DND-41 (cell line): Measurements from ENCODE around the gene ZKSCAN5.

Source experiments
- CTCF ChIP-seq: IDR thresholded peaks from 2 replicates; pipeline ENCODE4 v1.5.1; 2012; ENCODE audit warnings: borderline replicate concordance, low read length, moderate library complexity, mild to moderate bottlenecking; ENCODE audit not compliant: poor library complexity, severe bottlenecking; ENCODE audit errors: extremely low read depth
- EZH2 ChIP-seq: IDR thresholded peaks from 3 replicates; pipeline ENCODE4 v1.6.1; 2012; ENCODE audit warnings: borderline replicate concordance, low read depth, mild to moderate bottlenecking, moderate library complexity, low read length, inconsistent platforms; ENCODE audit not compliant: severe bottlenecking

GRCh38 chr7:99571768-99572167, 67.3 kb downstream of the ZKSCAN5 start:
- TF ChIP-seq CTCF (no peak), EZH2 (no peak)
